Endodermal cell (in vitro differentiated cells): ENCODE data around the gene AGT. TPM values are rescaled to one million over a fixed set of nuclear protein-coding genes. Genes with fewer than 3 reads are reported as not detected.
A peak's percentile ranks its signal among the peaks of the same experiment; 100 is the strongest.
"Not testable (repeated sequence)": the region's sequence is repeated elsewhere in the genome, so short reads cannot be mapped to it uniquely, and the experiment has no call there.

ENCODE experiments used
- DNase-seq: peaks from one replicate; pipeline ENCODE4 v3.0.0-alpha.2; 2017
- H3K27ac ChIP-seq: 2 replicates; pipeline ENCODE4 v1.5.1; 2013; ENCODE audit warnings: mild to moderate bottlenecking, low read depth, low read length, moderate library complexity
- H3K27me3 ChIP-seq: 2 replicates; pipeline ENCODE4 v1.6.1; 2013; ENCODE audit warnings: mild to moderate bottlenecking, low read length, moderate library complexity; ENCODE audit not compliant: insufficient read depth, control insufficient read depth, poor library complexity, severe bottlenecking
- H3K36me3 ChIP-seq: 2 replicates; pipeline ENCODE4 v1.7.0; 2013; ENCODE audit warnings: mild to moderate bottlenecking, low read length, moderate library complexity; ENCODE audit not compliant: control insufficient read depth, insufficient read depth
- H3K4me1 ChIP-seq: one replicate; pipeline ENCODE4 v1.7.0; 2013; ENCODE audit warnings: low read length; ENCODE audit not compliant: control insufficient read depth, insufficient read depth
- H3K4me3 ChIP-seq: 2 replicates; pipeline ENCODE4 v1.5.1; 2013; ENCODE audit warnings: mild to moderate bottlenecking, low read length, moderate library complexity
- H3K9ac ChIP-seq: 2 replicates; pipeline ENCODE4 v1.6.1; 2013; ENCODE audit warnings: mild to moderate bottlenecking, low read length, moderate library complexity; ENCODE audit not compliant: poor library complexity, severe bottlenecking; ENCODE audit errors: extremely low read depth
- H3K9me3 ChIP-seq: 2 replicates; pipeline ENCODE4 v1.6.1; 2013; ENCODE audit warnings: mild to moderate bottlenecking, low read length, moderate library complexity; ENCODE audit not compliant: control insufficient read depth
- H3K27ac Mint-ChIP-seq: 2 replicates; pipeline ENCODE4 v1.8.0; 2020; ENCODE audit warnings: mixed read lengths
- H3K27me3 Mint-ChIP-seq: 2 replicates; pipeline ENCODE4 v1.8.0; 2021; ENCODE audit warnings: mild to moderate bottlenecking, mixed read lengths; ENCODE audit not compliant: insufficient read depth
- H3K36me3 Mint-ChIP-seq: 2 replicates; pipeline ENCODE4 v1.8.0; 2020; ENCODE audit warnings: low read depth, mixed read lengths
- H3K4me1 Mint-ChIP-seq: 2 replicates; pipeline ENCODE4 v1.8.0; 2020; ENCODE audit warnings: mixed read lengths
- H3K4me3 Mint-ChIP-seq: 2 replicates; pipeline ENCODE4 v1.8.0; 2020; ENCODE audit warnings: mild to moderate bottlenecking, moderate library complexity, mixed read lengths
- H3K9me3 Mint-ChIP-seq: 2 replicates; pipeline ENCODE4 v1.8.0; 2020; ENCODE audit warnings: mild to moderate bottlenecking, mixed read lengths
- CTCF ChIP-seq: fragments of 200-600 bp; sonication (generic); conservative IDR thresholded peaks from 2 replicates; pipeline ENCODE4 v1.5.0; 2021; ENCODE audit warnings: antibody characterized with exemption, mild to moderate bottlenecking
- WGBS, 2 experiments: methylation state at CpG; one replicate each; pipeline versions ENCODE4 v1.1.5 to v1.1.7; 2013; ENCODE audit warnings: missing lambda C conversion rate in 2 of 2, mixed read lengths in 1 of 2; ENCODE audit not compliant: insufficient coverage in 1 of 2, insufficient read length in 1 of 2; 5-methylcytosine and 5-hydroxymethylcytosine counted together
- total RNA-seq, 2 donors: library from RNA; stranded (reverse); fragmentation: NEBNext Ultra II Directional in 1 of 2; extraction: Animal tissue kit (Norgen Biotek cat#: 25700) in 1 of 2; gene quantifications; 2 replicates in 1 of 2; 3 replicates in 1 of 2; pipeline ENCODE4 v1.2.1, GENCODE V29; 2021

AGT gene
- total RNA-seq, 2 donors from 2014 or later: not detected

GRCh38 chr1:230730977-230731376, 17.1 kb upstream of the AGT start:
- no peaks in the 10 kb centered on the region for H3K27me3 Mint-ChIP-seq
- no peaks in the 10 kb centered on the region for H3K4me1 ChIP-seq
- no peak overlapping the region for H3K9ac ChIP-seq
- no peaks in the 10 kb centered on the region for H3K36me3 Mint-ChIP-seq
- no peaks in the 10 kb centered on the region for H3K9me3 ChIP-seq
- 89 to 90% methylated on average over 5 of the region's 5 CpGs for WGBS, 2 experiments
- H3K27ac Mint-ChIP-seq: no peak overlapping the region
- no peak for TF ChIP-seq CTCF
- H3K9me3 Mint-ChIP-seq: no peaks in the 10 kb centered on the region
- H3K36me3 ChIP-seq: no peaks in the 10 kb centered on the region
- no peak overlapping the region for H3K4me3 Mint-ChIP-seq
- peaks cover 9% of the 10 kb centered on the region for H3K4me1 Mint-ChIP-seq
- DNase-seq: no peak
- no peak overlapping the region for H3K27ac ChIP-seq
- no peak overlapping the region for H3K4me3 ChIP-seq
- no peaks in the 10 kb centered on the region for H3K27me3 ChIP-seq

- no peak for TF ChIP-seq CTCF
- Mint-ChIP-seq H3K27me3 (no peaks in the 10 kb centered on the region), H3K4me3 (no peak overlapping the region), H3K27ac (peak overlapping the region; percentile 54), H3K36me3 (no peaks in the 10 kb centered on the region), H3K9me3 (no peaks in the 10 kb centered on the region), H3K4me1 (peaks cover 9% of the 10 kb centered on the region)
- no peaks in the 10 kb centered on the region for H3K36me3 ChIP-seq
- DNase-seq: peak; percentile 54
- no peak overlapping the region for H3K9ac ChIP-seq
- H3K4me3 ChIP-seq: no peak overlapping the region
- H3K27ac ChIP-seq: no peak overlapping the region
- WGBS, 2 experiments: 40 to 58% methylated on average over 2 to 6 of the region's 6 CpGs
- H3K4me1 ChIP-seq: no peaks in the 10 kb centered on the region
- no peaks in the 10 kb centered on the region for H3K9me3 ChIP-seq
- H3K27me3 ChIP-seq: no peaks in the 10 kb centered on the region
Observed at GRCh38 chr1:230728710-230729392, 14.9 kb upstream of the AGT start.

- WGBS, 2 experiments: 90 to 100% methylated on average over 1 to 5 of the region's 6 CpGs
- no peak overlapping the region for H3K27ac ChIP-seq
Observed at GRCh38 chr1:230725256-230726012, 11.5 kb upstream of the AGT start.

GRCh38 chr1:230721849-230722522, 8.1 kb upstream of the AGT start:
- H3K4me3 Mint-ChIP-seq, H3K9ac ChIP-seq, H3K4me1 ChIP-seq, H3K27me3 Mint-ChIP-seq, H3K27ac Mint-ChIP-seq, H3K9me3 ChIP-seq, H3K4me1 Mint-ChIP-seq, DNase-seq, H3K27me3 ChIP-seq, H3K36me3 Mint-ChIP-seq, H3K4me3 ChIP-seq, H3K27ac ChIP-seq, H3K36me3 ChIP-seq: not testable (repeated sequence)
- H3K9me3 Mint-ChIP-seq: peaks cover 31% of the 10 kb centered on the region
- WGBS, 2 experiments: 82 to 92% methylated on average over 2 to 3 of the region's 3 CpGs

More at GRCh38 chr1:230725256-230726012, 11.5 kb upstream of the AGT start:
- Mint-ChIP-seq H3K4me1 (peaks cover 9% of the 10 kb centered on the region), H3K36me3 (no peaks in the 10 kb centered on the region), H3K27ac (no peak overlapping the region), H3K9me3 (peaks cover 31% of the 10 kb centered on the region), H3K4me3 (no peak overlapping the region), H3K27me3 (no peaks in the 10 kb centered on the region)
- Histone ChIP-seq H3K9me3 (peaks cover 5% of the 10 kb centered on the region), H3K36me3 (no peaks in the 10 kb centered on the region), H3K27me3 (no peaks in the 10 kb centered on the region), H3K9ac (no peak overlapping the region), H3K4me1 (no peaks in the 10 kb centered on the region), H3K4me3 (no peak overlapping the region)
- DNase-seq: no peak
- no peak for TF ChIP-seq CTCF
